ACC112 (cell line): ENCODE measurements around the gene YPEL1.

Experiments used
- H2AFZ ChIP-seq: fragments of 200-600 bp; sonication (generic); one replicate; pipeline ENCODE4 v1.6.0; 2017; ENCODE audit warnings: antibody characterized with exemption, low read length; ENCODE audit not compliant: unreplicated experiment
- H3K27ac ChIP-seq: fragments of 200-600 bp; sonication (generic); 2 replicates; pipeline ENCODE4 v1.5.1; 2014; ENCODE audit warnings: low read depth, mild to moderate bottlenecking, antibody characterized with exemption, low read length, moderate library complexity
- H3K27me3 ChIP-seq: fragments of 200-600 bp; sonication (generic); 2 replicates; pipeline ENCODE4 v1.6.1; 2014; ENCODE audit warnings: mild to moderate bottlenecking, antibody characterized with exemption, low read length, moderate library complexity, mixed read lengths; ENCODE audit not compliant: insufficient read depth
- H3K36me3 ChIP-seq: fragments of 200-600 bp; sonication (generic); 2 replicates; pipeline ENCODE4 v1.6.1; 2016; ENCODE audit warnings: mild to moderate bottlenecking, antibody characterized with exemption, low read length, moderate library complexity, mixed read lengths; ENCODE audit not compliant: insufficient read depth
- H3K4me1 ChIP-seq: fragments of 200-600 bp; sonication (generic); one replicate; pipeline ENCODE4 v1.6.1; 2016; ENCODE audit warnings: low read length, mixed read lengths; ENCODE audit not compliant: insufficient read depth, unreplicated experiment, control insufficient read depth
- H3K4me3 ChIP-seq: fragments of 200-600 bp; sonication (generic); 2 replicates; pipeline ENCODE4 v1.5.1; 2014; ENCODE audit warnings: mild to moderate bottlenecking, low read depth, low read length
- H3K79me2 ChIP-seq: fragments of 200-600 bp; sonication (generic); one replicate; pipeline ENCODE4 v1.6.0; 2016; ENCODE audit warnings: low read length; ENCODE audit not compliant: control insufficient read depth, unreplicated experiment, insufficient read depth

Gene YPEL1, protein sequence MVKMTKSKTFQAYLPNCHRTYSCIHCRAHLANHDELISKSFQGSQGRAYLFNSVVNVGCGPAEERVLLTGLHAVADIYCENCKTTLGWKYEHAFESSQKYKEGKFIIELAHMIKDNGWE

DNA sequence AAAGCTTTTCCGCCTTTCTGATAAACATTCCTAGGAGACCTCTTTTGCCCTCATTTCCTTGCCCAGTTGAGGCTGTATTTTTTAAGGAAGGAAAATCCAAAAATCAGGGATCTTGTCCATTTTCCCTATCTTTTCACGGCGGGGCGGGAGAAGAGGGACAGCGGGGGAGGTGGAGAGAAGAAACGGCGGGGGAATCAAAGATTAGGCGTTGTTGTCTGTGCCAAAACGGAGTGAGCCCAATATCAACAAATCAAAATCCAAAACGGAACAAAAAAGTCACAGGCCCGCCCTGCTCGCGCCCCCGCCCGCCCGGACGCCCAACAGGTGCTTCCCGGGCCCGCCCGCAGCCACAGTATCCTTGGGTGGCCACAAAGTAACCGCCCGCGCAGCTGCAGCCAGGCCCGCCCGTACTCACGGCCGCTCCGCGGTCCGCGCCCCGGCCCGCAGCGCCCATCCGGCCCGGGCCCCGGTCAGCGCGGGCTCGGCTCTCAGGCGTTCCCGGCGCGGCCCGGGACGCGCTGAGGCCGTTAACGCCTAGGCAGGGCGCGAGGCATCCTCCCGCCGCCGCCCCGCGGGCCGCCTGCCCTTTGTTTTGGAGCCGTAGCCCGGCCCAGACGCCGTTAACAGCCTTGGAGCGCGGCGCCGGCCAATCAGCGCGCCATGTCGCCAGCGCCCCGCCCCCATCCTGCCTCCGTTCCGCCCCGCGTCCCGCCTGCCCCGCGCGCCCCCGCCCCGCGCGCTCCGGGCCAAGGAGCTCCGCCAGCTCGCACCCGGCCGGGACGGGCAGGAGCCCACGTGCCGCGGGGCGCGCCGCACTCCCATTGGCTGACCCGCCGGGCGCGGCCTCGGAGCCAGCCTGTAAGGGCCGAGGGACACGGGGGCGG lies at the start of gene YPEL1:
Gene YPEL1 (minus strand): TSS at position 595 of the 884 bp plus-strand sequence. CDS start 25,050 bp downstream, outside the sequence.
- Histone ChIP-seq H3K79me2 (no peaks in the 10 kb centered on the region), H3K27ac (no peak within 1 kb of the TSS), H3K27me3 (peaks cover 5% of the 10 kb centered on the region; the same call in 1 of the 2 replicates), H2AFZ (peak within 1 kb of the TSS; percentile 60), H3K4me3 (peak within 1 kb of the TSS; percentile 78), H3K36me3 (no peaks in the 10 kb centered on the region), H3K4me1 (peaks cover 7% of the 10 kb centered on the region)

DNA sequence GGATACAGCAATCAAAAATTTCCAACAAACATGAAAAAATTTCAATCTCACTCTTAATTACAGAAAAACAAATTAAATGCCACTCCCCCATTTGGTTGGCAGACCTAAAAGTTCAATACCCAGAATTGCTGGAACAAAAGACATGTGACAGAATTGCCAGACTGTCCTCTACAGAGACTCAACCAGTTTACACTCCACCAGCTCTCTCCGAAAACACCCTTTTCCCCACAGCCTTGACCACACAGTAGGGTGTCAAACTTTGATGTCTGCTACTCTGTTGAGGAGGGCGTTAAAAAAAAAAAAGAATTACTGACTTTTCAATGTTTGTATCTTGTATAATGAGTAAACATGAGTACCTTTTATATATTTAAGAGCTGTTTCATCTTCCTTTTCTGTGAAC lies 44.7 kb upstream of the YPEL1 start:
- Histone ChIP-seq H3K4me3 (no peak overlapping the region), H3K36me3 (no peaks in the 10 kb centered on the region), H3K4me1 (peaks cover 12% of the 10 kb centered on the region), H3K27me3 (no peaks in the 10 kb centered on the region), H3K27ac (no peak overlapping the region), H2AFZ (no peak overlapping the region), H3K79me2 (no peaks in the 10 kb centered on the region)

DNA sequence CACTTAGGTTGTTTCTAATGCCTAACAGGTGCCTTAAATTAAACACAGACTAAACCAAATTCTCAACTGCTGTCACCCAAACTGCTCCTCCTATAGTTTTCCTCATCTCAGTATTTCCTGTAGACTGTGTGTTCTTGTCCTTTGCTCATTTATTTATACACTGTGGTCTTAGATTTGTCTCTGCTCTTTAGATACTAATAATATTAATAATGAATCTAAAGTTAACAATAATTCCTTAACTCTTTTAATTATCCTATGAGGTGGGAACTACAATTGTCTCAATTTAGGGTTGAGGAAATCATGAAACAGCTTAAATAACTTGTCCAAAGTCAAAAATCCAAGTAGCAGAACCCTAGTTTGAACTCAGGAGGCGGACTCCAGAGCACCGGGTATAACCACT lies 43.9 kb upstream of the YPEL1 start:
- H3K79me2 ChIP-seq: no peaks in the 10 kb centered on the region
- H3K36me3 ChIP-seq: no peaks in the 10 kb centered on the region
- H3K4me1 ChIP-seq: peaks cover 12% of the 10 kb centered on the region
- no peak overlapping the region for H2AFZ ChIP-seq
- no peak overlapping the region for H3K4me3 ChIP-seq
- no peak overlapping the region for H3K27ac ChIP-seq
- H3K27me3 ChIP-seq: no peaks in the 10 kb centered on the region

DNA sequence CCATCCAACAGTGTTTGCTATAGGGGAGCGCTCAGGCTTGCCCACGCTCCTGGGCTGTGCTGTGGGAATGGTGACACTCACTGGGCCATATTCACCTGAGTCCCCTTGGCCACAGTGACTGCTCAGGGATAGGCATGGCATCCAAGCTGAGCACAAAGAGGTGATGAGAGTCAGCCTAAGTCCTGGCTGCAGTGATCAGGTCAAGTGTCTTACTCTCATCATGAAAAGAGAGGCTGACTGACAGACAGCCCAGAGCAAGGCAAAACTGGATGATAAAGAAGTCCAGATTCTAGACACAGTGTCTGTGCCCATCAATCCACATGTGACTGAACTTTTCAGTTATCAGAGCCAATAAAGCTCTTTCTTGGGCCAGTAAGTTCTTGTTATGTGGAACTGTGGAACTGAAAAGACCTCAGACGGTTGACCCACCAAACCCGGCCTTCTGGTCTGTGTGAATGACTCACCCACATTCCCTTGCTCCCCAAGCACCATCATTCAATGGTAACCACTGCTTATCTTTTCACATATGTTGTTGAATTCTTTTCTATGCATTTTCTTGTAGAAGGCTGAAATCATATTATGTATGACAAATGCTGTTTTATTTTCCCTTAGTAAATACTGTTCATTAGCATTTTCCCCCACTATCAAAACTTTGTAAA lies 43.2 kb upstream of the YPEL1 start:
- H3K4me1 ChIP-seq: peaks cover 12% of the 10 kb centered on the region
- no peak overlapping the region for H3K4me3 ChIP-seq
- H3K27ac ChIP-seq: no peak overlapping the region
- H2AFZ ChIP-seq: no peak overlapping the region
- no peaks in the 10 kb centered on the region for H3K27me3 ChIP-seq
- H3K36me3 ChIP-seq: no peaks in the 10 kb centered on the region
- no peaks in the 10 kb centered on the region for H3K79me2 ChIP-seq

DNA sequence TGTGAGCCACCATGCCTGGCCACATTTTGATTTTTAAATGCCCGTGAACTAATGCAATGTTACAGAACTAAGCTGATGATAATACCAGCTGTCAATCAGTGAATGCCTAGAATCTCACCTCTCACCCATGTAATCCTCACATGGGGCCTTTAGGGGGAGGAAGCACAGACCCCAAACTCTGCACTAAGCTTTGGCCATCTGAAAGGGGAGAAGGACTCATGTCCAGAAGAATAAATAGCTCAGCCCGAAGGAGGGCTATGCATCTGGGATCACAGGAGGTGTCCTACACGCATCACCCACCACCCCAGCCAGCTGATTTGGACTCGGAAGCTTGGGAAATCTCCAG lies 36.0 kb upstream of the YPEL1 start:
- H2AFZ ChIP-seq: no peak overlapping the region
- H3K36me3 ChIP-seq: peaks cover 4% of the 10 kb centered on the region
- H3K79me2 ChIP-seq: no peaks in the 10 kb centered on the region
- no peak overlapping the region for H3K4me3 ChIP-seq
- H3K4me1 ChIP-seq: no peaks in the 10 kb centered on the region
- H3K27me3 ChIP-seq: no peaks in the 10 kb centered on the region
- H3K27ac ChIP-seq: no peak overlapping the region

DNA sequence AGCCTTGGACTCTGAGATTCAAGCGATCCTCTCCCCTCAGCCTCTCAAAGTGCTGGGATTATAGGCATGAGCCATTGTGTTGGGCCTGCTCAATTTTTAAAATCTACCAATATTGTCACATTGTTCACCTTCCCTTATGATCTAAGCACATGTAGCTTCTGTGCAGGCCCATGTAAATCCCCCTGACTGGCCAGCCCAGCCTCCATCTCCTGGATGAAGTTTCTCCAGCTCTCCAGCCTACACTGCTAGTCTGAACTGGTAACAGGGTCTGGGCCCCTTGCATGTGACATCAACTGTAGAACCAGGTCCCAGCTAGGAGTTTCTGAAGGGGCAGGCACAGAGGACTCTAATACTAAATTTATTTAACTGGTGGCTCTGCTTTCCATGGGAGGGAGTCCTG lies 32.8 kb upstream of the YPEL1 start:
- Histone ChIP-seq H3K27ac (no peak overlapping the region), H2AFZ (no peak overlapping the region), H3K4me1 (no peaks in the 10 kb centered on the region), H3K79me2 (no peaks in the 10 kb centered on the region), H3K36me3 (peaks cover 4% of the 10 kb centered on the region), H3K27me3 (no peaks in the 10 kb centered on the region), H3K4me3 (no peak overlapping the region)

DNA sequence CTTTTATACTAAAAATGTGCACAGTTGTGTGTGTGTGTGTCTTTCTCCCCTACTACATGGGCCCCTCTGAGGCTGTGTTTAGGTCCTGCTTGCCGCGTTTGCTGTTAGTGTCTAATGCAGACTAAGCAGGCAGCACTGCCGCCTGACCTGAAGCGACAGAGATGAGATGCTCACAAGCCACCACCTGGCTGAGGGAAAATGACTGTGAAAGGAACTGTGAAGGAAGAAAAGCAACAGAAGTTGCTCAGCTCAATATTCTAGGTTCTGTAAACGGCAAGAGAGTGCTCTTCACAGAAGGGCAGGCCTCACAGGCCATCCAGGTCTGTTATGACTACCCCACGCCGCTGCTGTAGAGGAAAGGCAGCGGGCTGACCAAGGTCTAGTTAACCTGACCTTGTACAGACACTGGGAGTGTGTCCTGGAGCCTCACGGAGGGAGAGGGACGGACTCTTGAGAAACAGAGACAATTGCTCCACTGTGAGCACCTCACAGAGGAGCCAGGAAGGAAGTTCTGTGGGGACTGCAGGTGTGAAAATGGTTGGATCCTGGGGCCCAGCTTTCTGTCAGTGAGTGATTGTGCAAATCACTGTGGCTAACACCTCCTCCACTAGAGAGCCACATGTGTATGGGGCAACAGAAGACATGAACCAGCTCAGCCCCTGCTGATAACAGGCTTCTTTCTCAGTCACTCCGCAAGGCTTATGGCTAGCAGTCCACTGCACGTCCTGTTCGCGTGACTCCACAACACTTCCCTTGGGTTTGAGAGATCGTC lies 31.3 kb upstream of the YPEL1 start:
- Histone ChIP-seq H2AFZ (no peak overlapping the region), H3K4me3 (no peak overlapping the region), H3K27me3 (no peaks in the 10 kb centered on the region), H3K27ac (no peak overlapping the region), H3K79me2 (no peaks in the 10 kb centered on the region), H3K4me1 (no peaks in the 10 kb centered on the region), H3K36me3 (peaks cover 2% of the 10 kb centered on the region)

DNA sequence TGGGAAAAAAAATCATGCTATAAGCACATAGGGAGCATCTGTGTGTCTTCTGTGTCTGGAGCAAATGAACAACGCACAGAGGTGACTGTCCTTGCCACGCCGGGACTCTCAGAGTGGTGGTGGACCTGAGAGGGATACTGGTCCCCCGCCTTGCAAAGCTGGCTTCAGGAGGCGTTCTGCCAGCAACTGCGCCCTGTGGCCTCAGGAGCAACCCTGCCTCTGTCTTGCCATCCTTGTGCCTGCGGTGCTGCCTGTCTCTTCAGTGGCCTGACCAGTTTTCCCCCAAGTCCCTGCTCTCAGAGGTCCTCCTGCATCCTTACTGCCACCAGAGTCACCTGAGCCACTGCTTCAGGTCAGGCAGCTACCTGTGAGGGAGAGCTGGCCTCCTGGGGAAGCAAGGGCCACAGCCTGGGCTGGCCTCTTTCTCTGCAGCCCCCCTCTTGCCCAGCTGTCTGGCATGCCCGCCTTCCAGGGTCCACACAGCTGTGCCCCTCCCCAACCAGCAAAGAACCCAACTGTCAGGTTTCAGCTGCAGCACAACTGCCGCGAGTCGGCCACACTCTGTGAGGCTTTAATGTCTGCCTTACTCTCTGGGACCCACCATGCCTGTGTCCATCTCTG lies 30.4 kb upstream of the YPEL1 start:
- Histone ChIP-seq H2AFZ (no peak overlapping the region), H3K27me3 (no peaks in the 10 kb centered on the region), H3K4me3 (no peak overlapping the region), H3K36me3 (peaks cover 2% of the 10 kb centered on the region), H3K79me2 (no peaks in the 10 kb centered on the region), H3K4me1 (peaks cover 2% of the 10 kb centered on the region), H3K27ac (no peak overlapping the region)

DNA sequence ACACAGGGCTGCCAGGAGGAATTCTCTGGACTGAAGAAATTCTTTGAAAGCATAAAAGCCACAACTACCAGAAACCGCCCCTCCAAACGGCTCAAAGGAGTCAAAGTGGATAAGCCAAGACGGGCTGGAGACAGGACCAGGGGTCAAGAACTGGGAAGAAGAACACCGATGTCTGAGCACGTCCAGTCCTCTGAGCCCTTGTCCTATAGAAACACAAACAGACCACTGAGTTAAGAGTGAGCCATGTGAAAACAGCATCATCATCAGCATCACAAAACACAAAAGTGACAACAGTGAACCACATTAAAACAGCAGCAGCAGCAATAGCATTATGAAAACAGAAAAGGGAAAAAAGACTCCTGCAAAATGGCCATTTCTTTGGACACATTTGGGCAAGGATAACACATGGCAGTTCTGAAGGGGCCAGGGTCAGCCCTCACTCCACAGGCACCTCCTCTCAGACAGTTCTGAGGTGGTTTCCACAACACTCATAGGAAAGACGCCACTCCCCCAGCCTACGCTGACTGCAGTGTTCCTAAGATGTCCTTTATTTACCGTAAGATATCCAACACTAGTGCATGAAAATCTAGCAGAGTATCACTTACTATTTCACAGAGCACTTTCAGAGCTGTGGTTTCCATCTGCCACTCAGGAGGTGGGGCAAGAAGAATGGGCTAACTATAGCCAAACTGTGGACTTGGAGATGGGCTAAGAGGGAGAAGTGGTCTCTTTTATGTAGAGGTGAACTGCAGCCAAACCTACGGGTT lies 28.6 kb upstream of the YPEL1 start:
- peaks cover 8% of the 10 kb centered on the region for H3K4me1 ChIP-seq
- H3K36me3 ChIP-seq: peaks cover 2% of the 10 kb centered on the region
- H3K27me3 ChIP-seq: no peaks in the 10 kb centered on the region
- H3K27ac ChIP-seq: no peak overlapping the region
- no peak overlapping the region for H3K4me3 ChIP-seq
- no peak overlapping the region for H2AFZ ChIP-seq
- H3K79me2 ChIP-seq: no peaks in the 10 kb centered on the region
